ENCODE measurements around the gene KCNK10. TPM values are rescaled to one million over a fixed set of nuclear protein-coding genes. Genes with fewer than 3 reads are reported as not detected.

The KCNK10 gene
- total RNA-seq, 1 donor, result under 0.01 TPM

- H4K20me1 ChIP-seq (ENCODE audit: insufficient read depth, low read length), result no peaks in the 10 kb centered on the region
- no peak overlapping the region for H3K4me3 ChIP-seq (ENCODE audit: insufficient read depth, low read length)
- H3K9me3 ChIP-seq (ENCODE audit: low read depth, low read length), result no peaks in the 10 kb centered on the region
- H3K27ac ChIP-seq (ENCODE audit: low read depth, low read length), result no peak overlapping the region
- H3K4me2 ChIP-seq (ENCODE audit: insufficient read depth, low read length), result no peak overlapping the region
- H3K4me1 ChIP-seq (ENCODE audit: insufficient read depth, low read length), result no peaks in the 10 kb centered on the region
- no peaks in the 10 kb centered on the region for H3K79me2 ChIP-seq (ENCODE audit: insufficient read depth, low read length)
- H3K27me3 ChIP-seq (ENCODE audit: insufficient read depth, low read length), result no peaks in the 10 kb centered on the region
- DNase-seq (ENCODE audit: insufficient read length, low spot score, missing footprints), result no peak
- no peak for TF ChIP-seq CTCF (IDR thresholded peaks at IDR 0.05; ENCODE audit: extremely low read depth, low read depth, low read length)
- H3K36me3 ChIP-seq (ENCODE audit: insufficient read depth, low read length), result no peaks in the 10 kb centered on the region
- H2AFZ ChIP-seq (ENCODE audit: low read length), result no peak overlapping the region
Observed at GRCh38 chr14:88156127-88156526, 166.9 kb downstream of the KCNK10 start.

- no peak for TF ChIP-seq CTCF (IDR thresholded peaks at IDR 0.05; ENCODE audit: extremely low read depth, low read depth, low read length)
Observed at GRCh38 chr14:88154926-88155325, 168.1 kb downstream of the KCNK10 start.

GRCh38 chr14:88154321-88154720, 168.7 kb downstream of the KCNK10 start:
- H3K4me2 ChIP-seq (ENCODE audit: insufficient read depth, low read length), result no peak overlapping the region
- no peak overlapping the region for H3K4me3 ChIP-seq (ENCODE audit: insufficient read depth, low read length)
- no peaks in the 10 kb centered on the region for H3K36me3 ChIP-seq (ENCODE audit: insufficient read depth, low read length)
- no peak overlapping the region for H3K27ac ChIP-seq (ENCODE audit: low read depth, low read length)
- DNase-seq (ENCODE audit: insufficient read length, low spot score, missing footprints), result no peak
- H4K20me1 ChIP-seq (ENCODE audit: insufficient read depth, low read length), result no peaks in the 10 kb centered on the region
- H2AFZ ChIP-seq (ENCODE audit: low read length), result no peak overlapping the region
- no peaks in the 10 kb centered on the region for H3K27me3 ChIP-seq (ENCODE audit: insufficient read depth, low read length)
- no peaks in the 10 kb centered on the region for H3K79me2 ChIP-seq (ENCODE audit: insufficient read depth, low read length)
- no peak for TF ChIP-seq CTCF (IDR thresholded peaks at IDR 0.05; ENCODE audit: extremely low read depth, low read depth, low read length)
- H3K4me1 ChIP-seq (ENCODE audit: insufficient read depth, low read length), result no peaks in the 10 kb centered on the region
- H3K9me3 ChIP-seq (ENCODE audit: low read depth, low read length), result no peaks in the 10 kb centered on the region

More at GRCh38 chr14:88154926-88155325, 168.1 kb downstream of the KCNK10 start:
- no peaks in the 10 kb centered on the region for H3K27me3 ChIP-seq (ENCODE audit: insufficient read depth, low read length)
- no peaks in the 10 kb centered on the region for H3K4me1 ChIP-seq (ENCODE audit: insufficient read depth, low read length)
- H3K4me2 ChIP-seq (ENCODE audit: insufficient read depth, low read length), result no peak overlapping the region
- no peak overlapping the region for H3K27ac ChIP-seq (ENCODE audit: low read depth, low read length)
- no peaks in the 10 kb centered on the region for H4K20me1 ChIP-seq (ENCODE audit: insufficient read depth, low read length)
- H3K4me3 ChIP-seq (ENCODE audit: insufficient read depth, low read length), result no peak overlapping the region
- no peaks in the 10 kb centered on the region for H3K36me3 ChIP-seq (ENCODE audit: insufficient read depth, low read length)
- H2AFZ ChIP-seq (ENCODE audit: low read length), result no peak overlapping the region
- no peak for DNase-seq (ENCODE audit: insufficient read length, low spot score, missing footprints)
- no peaks in the 10 kb centered on the region for H3K9me3 ChIP-seq (ENCODE audit: low read depth, low read length)
- no peaks in the 10 kb centered on the region for H3K79me2 ChIP-seq (ENCODE audit: insufficient read depth, low read length)

- Histone ChIP-seq H3K4me1 (ENCODE audit: insufficient read depth, low read length) (no peaks in the 10 kb centered on the region), H3K27me3 (ENCODE audit: insufficient read depth, low read length) (no peaks in the 10 kb centered on the region), H4K20me1 (ENCODE audit: insufficient read depth, low read length) (no peaks in the 10 kb centered on the region), H3K4me3 (ENCODE audit: insufficient read depth, low read length) (no peak overlapping the region), H3K79me2 (ENCODE audit: insufficient read depth, low read length) (no peaks in the 10 kb centered on the region), H3K9me3 (ENCODE audit: low read depth, low read length) (no peaks in the 10 kb centered on the region), H3K36me3 (ENCODE audit: insufficient read depth, low read length) (no peaks in the 10 kb centered on the region), H2AFZ (ENCODE audit: low read length) (no peak overlapping the region), H3K4me2 (ENCODE audit: insufficient read depth, low read length) (no peak overlapping the region), H3K27ac (ENCODE audit: low read depth, low read length) (no peak overlapping the region)
- no peak for TF ChIP-seq CTCF (IDR thresholded peaks at IDR 0.05; ENCODE audit: extremely low read depth, low read depth, low read length)
- no peak for DNase-seq (ENCODE audit: insufficient read length, low spot score, missing footprints)
Observed at GRCh38 chr14:88146881-88147649, 176.0 kb downstream of the KCNK10 start.
